Stomach (tissue), 4 donors: ENCODE data around the gene ITGA1.

Experiments
- CTCF ChIP-seq, 7 experiments: fragments of 450-650 bp in 4 of 7; fragments of 200-600 bp in 3 of 7; sonication (generic) in 3 of 7; IDR thresholded peaks; one replicate each; pipeline ENCODE4 v1.5.1; 2016 to 2019; ENCODE audit warnings: antibody characterized with exemption in 7 of 7, control low read depth in 2 of 7, mild to moderate bottlenecking in 1 of 7
- EP300 ChIP-seq: sonication (generic); formaldehyde crosslinking; IDR thresholded peaks from one replicate; pipeline ENCODE4 v1.6.1; 2017; ENCODE audit warnings: antibody characterized with exemption

- no peak for TF ChIP-seq CTCF (IDR thresholded peaks at IDR 0.05)
- no peak for TF ChIP-seq EP300
Observed at GRCh38 chr5:52888363-52888762, 100.6 kb downstream of the ITGA1 start.
